CD8-positive, alpha-beta memory T cell (primary cell): ENCODE data around the gene GUCD1. TPM values are rescaled to one million over a fixed set of nuclear protein-coding genes. Genes with fewer than 3 reads are reported as not detected.
"Not testable (repeated sequence)": the region's sequence is repeated elsewhere in the genome, so short reads cannot be mapped to it uniquely, and the experiment has no call there.

ENCODE experiments used
- CTCF ChIA-PET: fragments of 350-600 bp; sonication (Branson Sonifier 250); formaldehyde crosslinking; loops from one replicate; lab custom pipeline; 2021; ENCODE audit warnings: antibody characterized with exemption; lab: Charles Lee
- POLR2A ChIA-PET: fragments of 350-600 bp; sonication (Branson Sonifier 250); formaldehyde crosslinking; loops from one replicate; lab custom pipeline; 2021; ENCODE audit warnings: antibody characterized with exemption; lab: Charles Lee
- DNase-seq, 5 donors: peaks; one replicate each; pipeline versions ENCODE4 v3.0.0 to v3.0.0-alpha.2; 2020 to 2022; ENCODE audit warnings: mixed read lengths in 1 of 5
- H3K27ac ChIP-seq: one replicate; pipeline ENCODE4 v1.7.0; 2013; ENCODE audit warnings: low read depth, mild to moderate bottlenecking, low read length, moderate library complexity
- H3K27me3 ChIP-seq: 2 replicates; pipeline ENCODE4 v1.7.0; 2013; ENCODE audit warnings: low read length, mild to moderate bottlenecking; ENCODE audit not compliant: insufficient read depth, poor library complexity, severe bottlenecking
- H3K36me3 ChIP-seq: 2 replicates; pipeline ENCODE4 v1.7.0; 2013; ENCODE audit warnings: mild to moderate bottlenecking, low read length, moderate library complexity; ENCODE audit not compliant: insufficient read depth
- H3K4me1 ChIP-seq: 2 replicates; pipeline ENCODE4 v1.7.0; 2013; ENCODE audit warnings: mild to moderate bottlenecking, low read length, moderate library complexity; ENCODE audit not compliant: insufficient read depth
- H3K4me3 ChIP-seq: 2 replicates; pipeline ENCODE4 v1.7.0; 2013; ENCODE audit warnings: mild to moderate bottlenecking, low read length
- H3K9me3 ChIP-seq: 2 replicates; pipeline ENCODE4 v1.7.0; 2013; ENCODE audit warnings: mild to moderate bottlenecking, low read length
- H3K27ac Mint-ChIP-seq, 8 donors: one replicate each; pipeline ENCODE4 v1.8.0; 2020 to 2021; ENCODE audit warnings: mixed read lengths in 8 of 8, mild to moderate bottlenecking in 6 of 8, inconsistent platforms in 3 of 8, moderate library complexity in 3 of 8
- H3K27me3 Mint-ChIP-seq, 2 donors: one replicate each; pipeline ENCODE4 v1.8.0; 2020 to 2021; ENCODE audit warnings: mixed read lengths in 2 of 2, mild to moderate bottlenecking in 1 of 2, moderate library complexity in 1 of 2
- H3K36me3 Mint-ChIP-seq, 3 donors: one replicate each; pipeline ENCODE4 v1.8.0; 2020 to 2021; ENCODE audit warnings: mixed read lengths in 3 of 3, inconsistent platforms in 1 of 3, mild to moderate bottlenecking in 1 of 3
- H3K4me1 Mint-ChIP-seq, 3 donors: one replicate each; pipeline ENCODE4 v1.8.0; 2020 to 2021; ENCODE audit warnings: mixed read lengths in 3 of 3, inconsistent platforms in 1 of 3, mild to moderate bottlenecking in 1 of 3
- H3K4me3 Mint-ChIP-seq, 7 donors: one replicate each; pipeline ENCODE4 v1.8.0; 2020 to 2021; ENCODE audit warnings: mixed read lengths in 7 of 7, mild to moderate bottlenecking in 6 of 7, moderate library complexity in 4 of 7, inconsistent platforms in 2 of 7
- H3K9me3 Mint-ChIP-seq, 5 donors: one replicate each; pipeline ENCODE4 v1.8.0; 2020 to 2022; ENCODE audit warnings: mixed read lengths in 5 of 5, mild to moderate bottlenecking in 3 of 5, moderate library complexity in 2 of 5, inconsistent platforms in 1 of 5
- polyA plus RNA-seq: library from polyadenylated mRNA; unstranded; fragments of 300-500 nt; fragmentation: Illumina TruSeq; gene quantifications from one replicate; pipeline ENCODE4 v1.2.3, GENCODE V29; 2021
- total RNA-seq, 2 experiments: library from RNA; stranded (reverse); gene quantifications; one replicate each; pipeline ENCODE4 v1.2.3, GENCODE V29; 2021

Gene GUCD1
- total and polyA plus RNA-seq, 3 experiments from 2014 or later: 50.8 to 123 (median 115) TPM

DNA sequence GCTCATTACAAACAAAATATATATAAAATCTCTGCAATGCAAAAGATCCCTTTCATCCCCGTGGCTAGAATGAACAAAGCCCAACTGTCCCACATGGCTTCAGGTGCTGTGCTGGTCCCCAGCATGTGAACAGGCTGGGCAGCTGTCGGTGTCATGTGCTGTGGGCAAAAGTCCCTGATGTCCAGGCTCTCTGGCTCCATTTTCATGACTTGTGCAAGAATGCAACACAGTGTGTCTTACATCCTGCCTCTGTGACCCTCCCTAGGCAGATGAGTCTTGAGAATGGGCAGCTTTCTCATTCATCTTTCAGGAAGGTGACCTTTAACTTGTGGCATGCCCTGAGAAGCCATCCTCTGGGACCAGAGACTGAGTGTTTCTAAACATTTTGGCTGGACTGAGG, 14.5 kb downstream of the GUCD1 start:
- Histone ChIP-seq H3K9me3 (no peaks in the 10 kb centered on the region), H3K4me3 (no peak overlapping the region), H3K4me1 (no peaks in the 10 kb centered on the region), H3K27ac (no peak overlapping the region), H3K27me3 (no peaks in the 10 kb centered on the region), H3K36me3 (peaks cover 27% of the 10 kb centered on the region)
- ChIA-PET POLR2A (no interaction called here), CTCF (interaction anchor here (1.0 to 1.5 kb wide), 2 partner anchors 8 to 10 kb away, joined by 3 read pairs; no protein-coding TSS in a partner anchor)
- Mint-ChIP-seq H3K4me1 (no peaks in the 10 kb centered on the region), H3K36me3 (peaks cover 0 to 60% (median 2%) of the 10 kb centered on the region in 3 donors), H3K27me3 (no peaks in the 10 kb centered on the region), H3K4me3 (no peak overlapping the region), H3K27ac (peak overlapping the region in 1 of 8 donors; percentile 26), H3K9me3 (no peaks in the 10 kb centered on the region)
- DNase-seq: no peak

DNA sequence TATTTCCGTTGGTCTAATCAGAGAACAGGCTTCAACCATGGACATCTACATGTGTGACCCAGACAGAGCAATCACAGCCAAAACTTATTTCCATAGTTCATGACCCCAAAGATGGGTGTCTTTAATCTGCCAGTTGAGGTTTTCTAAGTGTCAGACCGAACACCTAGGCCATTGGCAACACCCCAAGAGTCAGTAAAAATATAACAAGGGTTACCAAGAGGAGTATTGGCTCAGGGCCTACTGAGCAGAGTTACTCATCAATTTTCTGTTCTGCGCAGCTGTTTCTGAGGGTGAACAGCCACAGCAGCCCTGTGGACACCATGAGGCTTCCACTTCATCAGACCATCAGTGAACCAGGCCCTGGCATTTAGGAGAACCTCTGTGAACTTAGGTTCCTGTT, 18.8 kb downstream of the GUCD1 start:
- H3K27ac Mint-ChIP-seq: peak overlapping the region in 1 of 8 donors; percentile 43
- Histone ChIP-seq H3K27me3 (no peaks in the 10 kb centered on the region), H3K27ac (no peak overlapping the region), H3K36me3 (peaks cover 10% of the 10 kb centered on the region), H3K4me3 (no peak overlapping the region), H3K4me1 (no peaks in the 10 kb centered on the region), H3K9me3 (no peaks in the 10 kb centered on the region)
- no peak overlapping the region for H3K4me3 Mint-ChIP-seq
- CTCF ChIA-PET: no interaction called here
- H3K36me3 Mint-ChIP-seq: peaks cover 0 to 17% (median 2%) of the 10 kb centered on the region in 3 donors
- no peaks in the 10 kb centered on the region for H3K27me3 Mint-ChIP-seq
- H3K4me1 Mint-ChIP-seq: no peaks in the 10 kb centered on the region
- no peaks in the 10 kb centered on the region for H3K9me3 Mint-ChIP-seq
- no peak for DNase-seq
- POLR2A ChIA-PET: no interaction called here

DNA sequence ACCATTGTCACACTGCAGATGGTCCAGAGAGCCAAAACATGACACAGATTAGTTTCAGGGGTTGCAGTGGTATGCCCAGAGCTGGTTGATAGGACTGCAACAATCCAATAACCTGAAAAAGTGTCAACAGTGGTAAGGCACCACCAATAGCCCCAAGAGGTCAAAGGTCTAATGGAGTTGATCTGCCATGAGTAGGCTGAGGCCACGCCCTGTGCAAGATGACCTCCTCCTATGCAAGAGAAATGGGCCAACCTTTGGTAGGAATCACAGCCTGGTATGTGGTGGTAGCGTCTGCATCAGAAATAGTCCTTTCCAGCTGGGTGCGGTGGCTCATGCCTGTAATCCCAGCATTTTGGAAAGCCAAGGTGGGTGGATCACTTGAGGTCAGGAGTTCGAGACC, 19.6 kb downstream of the GUCD1 start:
- H3K4me1 Mint-ChIP-seq: no peaks in the 10 kb centered on the region
- no peaks in the 10 kb centered on the region for H3K9me3 Mint-ChIP-seq
- CTCF ChIA-PET: no interaction called here

DNA sequence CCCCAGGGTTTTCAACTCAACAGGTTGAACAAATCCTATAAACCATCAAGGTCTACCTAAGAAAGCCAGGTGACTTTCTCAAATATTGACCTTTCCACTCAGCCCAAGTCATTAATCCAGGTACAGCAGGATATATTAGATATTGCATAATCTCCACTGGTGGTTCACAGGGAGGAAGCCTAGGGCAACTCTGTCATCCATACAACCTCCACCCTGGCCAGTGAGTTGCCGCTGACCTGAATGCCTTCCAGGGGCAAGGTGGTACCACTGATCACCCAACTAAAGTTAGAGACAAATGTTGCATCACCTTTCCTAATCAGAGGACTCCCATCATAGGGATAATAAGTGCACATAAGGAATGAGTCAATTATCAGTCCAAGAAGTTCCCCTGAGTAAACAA, 22.9 kb downstream of the GUCD1 start:
- H3K27me3 Mint-ChIP-seq: no peaks in the 10 kb centered on the region
- Histone ChIP-seq H3K27ac (no peak overlapping the region), H3K36me3 (no peaks in the 10 kb centered on the region), H3K27me3 (no peaks in the 10 kb centered on the region), H3K4me1 (no peaks in the 10 kb centered on the region), H3K4me3 (no peak overlapping the region), H3K9me3 (no peaks in the 10 kb centered on the region)
- H3K36me3 Mint-ChIP-seq: no peaks in the 10 kb centered on the region
- ChIA-PET POLR2A (no interaction called here), CTCF (interaction anchor here (0.7 kb wide), 1 partner anchor 9 kb away, joined by 3 read pairs; no protein-coding TSS in a partner anchor)
- no peaks in the 10 kb centered on the region for H3K4me1 Mint-ChIP-seq
- H3K27ac Mint-ChIP-seq: no peak overlapping the region
- no peak for DNase-seq
- no peaks in the 10 kb centered on the region for H3K9me3 Mint-ChIP-seq
- no peak overlapping the region for H3K4me3 Mint-ChIP-seq

More for the DNA sequence above, 19.6 kb downstream of the GUCD1 start:
- Histone ChIP-seq H3K27me3 (no peaks in the 10 kb centered on the region), H3K27ac (no peak overlapping the region), H3K4me1 (no peaks in the 10 kb centered on the region), H3K36me3 (peaks cover 4% of the 10 kb centered on the region), H3K9me3 (no peaks in the 10 kb centered on the region), H3K4me3 (no peak overlapping the region)
- DNase-seq: no peak
- H3K36me3 Mint-ChIP-seq: peaks cover 0 to 10% (median 2%) of the 10 kb centered on the region in 3 donors
- POLR2A ChIA-PET: no interaction called here
- no peaks in the 10 kb centered on the region for H3K27me3 Mint-ChIP-seq
- H3K4me3 Mint-ChIP-seq: no peak overlapping the region
- H3K27ac Mint-ChIP-seq: peak overlapping the region in 1 of 8 donors; percentile 46

DNA sequence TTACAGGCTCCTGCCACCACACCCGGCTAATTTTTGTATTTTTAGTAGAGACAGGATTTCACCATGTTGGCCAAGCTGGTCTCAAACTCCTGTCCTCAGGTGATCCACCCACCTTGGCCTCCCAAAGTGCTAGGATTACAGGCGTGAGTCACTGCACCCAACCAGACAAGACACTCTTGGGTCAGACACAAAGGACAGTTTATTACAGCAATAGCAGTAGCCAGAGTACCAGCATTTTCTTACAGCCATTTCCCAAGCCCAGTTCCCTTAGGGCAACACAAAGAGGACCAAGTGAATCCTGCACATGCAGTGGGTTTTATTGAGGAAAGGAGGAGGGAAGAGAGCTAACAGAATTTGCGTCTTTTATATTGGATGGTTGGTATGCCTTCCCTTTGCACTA, 24.0 kb downstream of the GUCD1 start:
- H3K27me3 ChIP-seq, H3K27ac ChIP-seq, H3K9me3 ChIP-seq, H3K4me1 Mint-ChIP-seq, H3K36me3 Mint-ChIP-seq, POLR2A ChIA-PET, H3K27ac Mint-ChIP-seq, H3K27me3 Mint-ChIP-seq, H3K36me3 ChIP-seq, H3K4me1 ChIP-seq, H3K9me3 Mint-ChIP-seq, H3K4me3 Mint-ChIP-seq, DNase-seq, H3K4me3 ChIP-seq: not testable (repeated sequence)
- CTCF ChIA-PET: interaction anchor here (1.3 kb wide), 1 partner anchor 16 kb away, joined by 3 read pairs; no protein-coding TSS in a partner anchor

DNA sequence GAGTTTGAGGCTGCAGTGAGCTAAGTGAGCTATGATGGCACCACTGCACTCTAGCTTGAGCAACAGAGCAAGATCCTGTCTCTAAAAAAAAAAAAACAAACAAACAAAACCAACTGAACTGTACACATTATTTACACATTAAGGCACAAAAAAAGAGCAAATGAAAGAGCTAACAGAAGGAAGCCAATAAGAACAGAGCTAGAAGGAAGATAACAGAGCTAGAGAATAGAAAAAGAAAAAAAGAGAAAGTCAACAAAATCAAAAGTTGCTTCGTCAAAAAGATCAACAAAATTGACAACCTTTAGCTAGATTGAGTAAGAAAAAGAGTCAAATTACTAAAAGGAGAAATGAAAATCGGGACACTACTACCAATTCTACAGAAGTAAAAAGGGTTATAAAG, 25.0 kb downstream of the GUCD1 start:
- ChIA-PET POLR2A (no interaction called here), CTCF (interaction anchor here (0.7 to 1.3 kb wide), 3 partner anchors 11 to 43 kb away, joined by 3 read pairs; no protein-coding TSS in a partner anchor)
- Histone ChIP-seq H3K36me3 (no peaks in the 10 kb centered on the region), H3K4me3 (no peak overlapping the region), H3K9me3 (no peaks in the 10 kb centered on the region), H3K4me1 (peaks cover 6% of the 10 kb centered on the region), H3K27me3 (no peaks in the 10 kb centered on the region), H3K27ac (no peak overlapping the region)
- H3K27ac Mint-ChIP-seq: peak overlapping the region in 2 of 8 donors; percentile 73 to 77
- H3K36me3 Mint-ChIP-seq: no peaks in the 10 kb centered on the region
- no peaks in the 10 kb centered on the region for H3K9me3 Mint-ChIP-seq
- H3K4me3 Mint-ChIP-seq: no peak overlapping the region
- H3K27me3 Mint-ChIP-seq: no peaks in the 10 kb centered on the region
- H3K4me1 Mint-ChIP-seq: peaks cover 6 to 8% (median 7%) of the 10 kb centered on the region in 3 donors
- no peak for DNase-seq

DNA sequence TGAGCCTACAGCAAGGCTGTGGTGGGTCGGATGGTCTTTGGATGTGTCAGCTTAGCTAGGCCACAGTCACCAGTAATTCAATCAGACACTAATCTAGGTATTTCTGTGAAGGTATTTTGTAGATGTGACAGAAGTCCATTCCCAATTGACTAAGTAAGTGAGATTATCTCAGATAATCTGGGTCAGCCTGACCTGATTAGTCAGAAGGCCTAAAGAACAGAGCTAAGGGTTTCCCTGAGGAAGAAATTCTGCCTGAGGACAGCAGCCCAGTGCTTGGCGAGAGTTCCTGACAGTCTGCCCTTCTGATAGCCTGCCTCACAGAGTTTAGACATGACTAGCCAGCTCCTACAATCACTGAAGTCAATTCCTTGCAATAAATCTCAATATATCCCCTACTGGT, 28.7 kb downstream of the GUCD1 start:
- H3K36me3 ChIP-seq: no peaks in the 10 kb centered on the region
- no peaks in the 10 kb centered on the region for H3K27me3 ChIP-seq
- Mint-ChIP-seq H3K4me3 (no peak overlapping the region), H3K27me3 (no peaks in the 10 kb centered on the region), H3K36me3 (no peaks in the 10 kb centered on the region), H3K4me1 (peaks cover 7 to 10% (median 8%) of the 10 kb centered on the region in 3 donors), H3K27ac (no peak overlapping the region), H3K9me3 (no peaks in the 10 kb centered on the region)
- H3K4me3 ChIP-seq: no peak overlapping the region
- H3K4me1 ChIP-seq: peaks cover 6% of the 10 kb centered on the region
- H3K27ac ChIP-seq: no peak overlapping the region
- POLR2A ChIA-PET: no interaction called here
- no peak for DNase-seq
- CTCF ChIA-PET: interaction anchor here (1.1 to 1.5 kb wide), 4 partner anchors 20 to 107 kb away, joined by 3 to 5 read pairs (median 4); no protein-coding TSS in a partner anchor
- H3K9me3 ChIP-seq: no peaks in the 10 kb centered on the region

DNA sequence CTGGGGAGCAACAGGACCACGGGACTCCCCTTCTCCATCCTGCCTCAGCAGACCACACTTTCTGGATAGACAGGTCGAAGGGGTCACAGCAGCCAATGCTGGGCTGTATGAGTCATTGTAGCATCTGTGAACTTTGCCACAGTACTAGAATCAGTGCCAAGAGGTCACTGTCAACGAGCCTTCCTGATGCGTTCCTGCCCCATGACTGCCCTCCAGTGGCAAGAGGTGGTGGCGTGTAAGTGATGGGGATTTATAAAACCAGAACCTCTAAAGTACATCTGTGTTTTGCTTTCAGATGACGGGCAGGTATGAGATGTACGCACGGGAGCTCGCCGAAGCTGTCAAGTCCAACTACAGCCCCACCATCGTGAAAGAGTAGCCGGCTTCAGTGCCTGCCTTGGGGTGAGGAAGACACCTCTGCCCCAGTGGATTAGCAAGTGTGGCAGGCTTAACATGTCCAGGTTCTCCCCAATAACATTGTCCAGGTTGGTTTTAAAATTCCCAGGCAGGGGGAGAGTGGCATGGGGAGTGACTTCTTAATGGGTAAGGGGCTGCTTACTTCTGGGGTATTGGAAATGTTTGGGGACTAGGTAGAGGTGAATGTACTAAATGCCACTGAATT, 29.4 kb downstream of the GUCD1 start:
- Mint-ChIP-seq H3K27me3 (peaks cover 0 to 1% of the 10 kb centered on the region in 2 donors), H3K36me3 (no peaks in the 10 kb centered on the region), H3K27ac (peak overlapping the region in 3 of 8 donors; percentile 54 to 81 (median 58)), H3K4me3 (no peak overlapping the region), H3K9me3 (no peaks in the 10 kb centered on the region), H3K4me1 (peaks cover 7 to 10% (median 8%) of the 10 kb centered on the region in 3 donors)
- Histone ChIP-seq H3K9me3 (no peaks in the 10 kb centered on the region), H3K27me3 (no peaks in the 10 kb centered on the region), H3K36me3 (no peaks in the 10 kb centered on the region), H3K27ac (no peak overlapping the region), H3K4me3 (no peak overlapping the region), H3K4me1 (peaks cover 6% of the 10 kb centered on the region)
- ChIA-PET CTCF (interaction anchor here (1.1 to 1.5 kb wide), 4 partner anchors 21 to 107 kb away, joined by 3 to 5 read pairs (median 4); no protein-coding TSS in a partner anchor), POLR2A (no interaction called here)
- peak; percentile 55 to 80 (median 62) for DNase-seq
